GM21381 (cell line): ENCODE measurements around the gene HSPB8.

Experiments
- ATAC-seq: cut with Tn5 transposase; IDR thresholded peaks from one replicate; pipeline ENCODE4 v1.9.1; 2021; ENCODE audit warnings: mild to moderate bottlenecking, moderate library complexity; ENCODE audit not compliant: unreplicated experiment

Gene HSPB8

GRCh38 chr12:119169150-119169549 is 9.6 kb upstream of the HSPB8 start:
- ATAC-seq: no peak

DNA sequence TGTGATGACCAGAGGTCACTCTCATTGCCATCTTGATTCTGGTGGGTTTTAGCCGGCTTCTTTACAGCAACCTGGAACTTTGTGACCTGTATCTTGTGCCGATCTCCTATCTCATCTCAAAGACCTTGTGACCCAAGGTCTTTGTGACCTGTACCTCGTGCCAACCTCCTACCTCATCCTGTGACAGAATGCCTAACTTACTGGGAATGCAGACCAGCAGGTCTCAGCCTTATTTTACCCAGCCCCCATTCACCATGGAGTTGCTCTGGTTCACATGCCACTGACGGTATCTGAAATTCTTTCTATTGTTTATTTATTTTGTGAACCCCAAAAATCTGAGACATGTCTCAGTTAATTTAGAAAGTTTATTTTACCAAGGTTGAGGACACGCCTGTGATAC is 7.4 kb upstream of the HSPB8 start:
- ATAC-seq: no peak

- no peak for ATAC-seq
Measured at GRCh38 chr12:119171691-119172425, 6.9 kb upstream of the HSPB8 start.

- ATAC-seq: no peak
Measured at GRCh38 chr12:119175081-119175480, 3.6 kb upstream of the HSPB8 start.

DNA sequence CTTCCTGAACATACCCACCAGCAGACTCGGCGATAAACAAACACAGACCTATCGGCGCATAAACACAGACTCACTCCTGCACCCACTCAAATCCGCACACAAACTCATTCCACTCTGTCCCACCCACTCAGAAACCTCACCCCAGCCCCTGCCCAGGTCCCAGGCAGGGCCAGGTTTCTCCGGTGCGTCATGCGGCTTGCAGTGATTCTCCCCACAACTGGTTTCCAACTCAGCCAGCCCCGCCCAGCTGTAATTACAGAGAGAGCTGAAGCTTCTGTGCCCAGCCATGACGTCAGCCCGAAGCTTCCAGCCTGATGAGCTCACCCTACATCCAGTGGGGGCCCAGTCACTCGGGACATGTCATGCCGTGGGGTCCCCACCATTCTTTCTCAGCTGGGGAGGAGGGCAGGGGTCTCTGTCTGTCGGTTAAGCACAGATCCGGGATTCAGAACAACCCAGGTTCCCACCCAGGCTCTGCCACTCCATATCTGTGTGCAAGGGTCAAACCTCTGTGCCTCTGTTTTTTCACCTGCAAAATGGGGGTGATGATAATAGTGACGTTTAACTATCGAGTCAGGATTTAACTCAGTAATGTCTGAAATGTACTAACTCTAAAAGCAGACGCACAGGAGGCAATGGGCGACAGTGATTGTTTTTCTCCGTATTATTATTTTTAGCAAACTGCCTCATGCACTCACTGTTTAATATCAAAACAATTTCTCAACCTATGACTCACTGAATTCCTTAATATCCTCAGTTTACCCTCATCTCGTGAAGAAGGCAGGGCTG is 2.3 kb upstream of the HSPB8 start:
- ATAC-seq: no peak

- ATAC-seq: no peak
Measured at GRCh38 chr12:119177056-119177325, 1.7 kb upstream of the HSPB8 start.

- ATAC-seq: no peak
Measured at GRCh38 chr12:119177724-119178380, 879 bp upstream of the HSPB8 start.

DNA sequence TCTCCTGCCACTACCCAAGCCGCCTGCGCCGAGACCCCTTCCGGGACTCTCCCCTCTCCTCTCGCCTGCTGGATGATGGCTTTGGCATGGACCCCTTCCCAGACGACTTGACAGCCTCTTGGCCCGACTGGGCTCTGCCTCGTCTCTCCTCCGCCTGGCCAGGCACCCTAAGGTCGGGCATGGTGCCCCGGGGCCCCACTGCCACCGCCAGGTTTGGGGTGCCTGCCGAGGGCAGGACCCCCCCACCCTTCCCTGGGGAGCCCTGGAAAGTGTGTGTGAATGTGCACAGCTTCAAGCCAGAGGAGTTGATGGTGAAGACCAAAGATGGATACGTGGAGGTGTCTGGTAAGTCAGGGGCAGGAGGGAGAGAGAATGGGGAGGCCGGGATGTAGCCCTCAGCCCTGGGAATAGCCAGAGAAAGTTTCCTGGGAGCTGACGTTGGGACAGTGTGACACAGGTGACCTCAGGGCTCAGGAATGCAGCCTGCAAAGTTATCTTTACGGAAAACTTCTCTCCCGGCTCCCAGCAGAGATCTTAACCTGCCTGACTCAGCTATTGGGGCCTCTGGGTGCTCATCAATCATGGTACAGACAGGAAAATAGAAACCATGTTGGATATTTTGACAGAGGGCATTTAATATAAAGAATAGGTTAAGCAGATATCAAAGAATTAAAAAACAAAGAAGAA is 747 bp downstream of the HSPB8 start:
- ATAC-seq: no peak

DNA sequence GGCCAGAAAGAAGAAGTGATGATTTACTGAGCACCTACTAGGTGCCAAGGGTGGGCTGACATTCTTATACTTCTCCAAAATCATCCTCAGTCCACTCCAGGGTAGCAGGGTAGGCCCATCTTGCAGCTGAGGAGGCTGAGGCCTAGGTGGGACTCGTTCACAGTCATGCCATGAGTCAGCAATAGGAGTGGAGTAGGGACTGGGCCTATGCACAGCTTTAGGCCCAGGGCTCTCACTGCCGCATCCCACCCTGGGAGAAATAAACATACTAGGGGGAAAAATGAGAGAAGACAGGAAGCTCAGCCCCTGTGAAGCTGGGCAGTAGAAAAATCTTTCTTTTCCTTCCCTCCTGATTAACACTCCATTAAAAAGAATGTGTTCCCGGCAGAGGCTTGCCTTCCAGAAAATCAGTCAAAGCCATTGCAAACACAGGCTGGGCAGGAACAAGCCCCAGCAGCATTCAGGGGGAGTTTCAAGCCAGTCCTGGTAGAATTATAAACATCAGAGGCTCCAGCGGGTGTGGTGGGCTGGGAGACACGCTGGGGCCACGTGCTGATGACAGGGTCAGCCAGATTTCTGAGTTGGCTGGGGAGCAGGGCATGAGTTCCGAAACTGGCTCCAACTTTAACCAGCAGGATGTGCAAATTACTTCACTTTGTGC is 1.8 kb downstream of the HSPB8 start:
- ATAC-seq: no peak

DNA sequence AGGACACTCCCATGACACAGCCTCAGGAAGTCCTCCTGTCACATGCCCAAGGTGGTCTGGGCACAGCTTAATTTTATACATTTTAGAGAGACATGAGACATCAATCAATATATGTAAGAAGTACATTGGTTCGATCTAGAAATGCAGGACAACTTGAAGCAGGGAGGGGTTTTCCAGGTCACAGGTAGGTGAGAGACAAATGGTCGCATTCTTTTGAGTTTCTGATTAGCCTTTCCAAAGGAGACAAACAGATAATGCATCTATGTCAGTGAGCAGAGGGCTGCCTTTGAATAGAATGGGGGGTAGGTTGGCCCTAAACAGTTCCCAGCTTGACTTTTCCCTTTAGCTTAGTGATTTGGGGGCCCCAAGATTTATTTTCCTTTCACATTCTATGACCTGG is 2.5 kb downstream of the HSPB8 start:
- no peak for ATAC-seq

DNA sequence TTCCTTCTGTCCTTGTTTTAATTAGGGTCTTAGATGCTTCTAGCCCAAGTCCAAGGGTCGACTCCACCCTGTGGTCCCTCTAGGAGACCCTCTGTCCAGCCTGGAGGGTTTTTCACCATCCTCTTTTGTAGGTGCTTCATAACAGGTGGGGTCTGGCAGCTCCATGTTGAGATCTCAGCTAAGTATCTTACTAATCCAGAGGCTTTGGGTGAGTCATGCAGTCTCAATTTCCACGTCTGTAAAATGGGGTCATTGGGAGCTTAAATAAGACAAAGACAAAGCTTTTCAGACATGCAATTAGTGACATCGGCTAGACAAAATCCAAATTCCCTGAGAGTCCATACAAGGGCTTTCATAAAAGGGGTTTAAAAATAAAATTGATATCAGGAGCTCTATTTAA is 3.2 kb downstream of the HSPB8 start:
- ATAC-seq: no peak

GRCh38 chr12:119182701-119183493 is 4.2 kb downstream of the HSPB8 start:
- no peak for ATAC-seq

GRCh38 chr12:119183942-119184695 is 5.4 kb downstream of the HSPB8 start:
- ATAC-seq: no peak

- no peak for ATAC-seq
Measured at GRCh38 chr12:119195256-119195655, 16.5 kb downstream of the HSPB8 start.

- ATAC-seq: no peak
Measured at GRCh38 chr12:119198440-119198839, 19.7 kb downstream of the HSPB8 start.

- no peak for ATAC-seq
Measured at GRCh38 chr12:119200601-119201000, 21.9 kb downstream of the HSPB8 start.

GRCh38 chr12:119201789-119202543 is 23.2 kb downstream of the HSPB8 start:
- no peak for ATAC-seq

GRCh38 chr12:119202544-119202943 is 23.8 kb downstream of the HSPB8 start:
- no peak for ATAC-seq

GRCh38 chr12:119204131-119204530 is 25.4 kb downstream of the HSPB8 start:
- no peak for ATAC-seq
